ENCODE data around the gene SVOP. TPM values are rescaled to one million over a fixed set of nuclear protein-coding genes. Genes with fewer than 3 reads are reported as not detected.

Gene SVOP
- total and polyA plus RNA-seq, 2 donors from 2014 or later = 0.04 TPM; not detected in 1

DNA sequence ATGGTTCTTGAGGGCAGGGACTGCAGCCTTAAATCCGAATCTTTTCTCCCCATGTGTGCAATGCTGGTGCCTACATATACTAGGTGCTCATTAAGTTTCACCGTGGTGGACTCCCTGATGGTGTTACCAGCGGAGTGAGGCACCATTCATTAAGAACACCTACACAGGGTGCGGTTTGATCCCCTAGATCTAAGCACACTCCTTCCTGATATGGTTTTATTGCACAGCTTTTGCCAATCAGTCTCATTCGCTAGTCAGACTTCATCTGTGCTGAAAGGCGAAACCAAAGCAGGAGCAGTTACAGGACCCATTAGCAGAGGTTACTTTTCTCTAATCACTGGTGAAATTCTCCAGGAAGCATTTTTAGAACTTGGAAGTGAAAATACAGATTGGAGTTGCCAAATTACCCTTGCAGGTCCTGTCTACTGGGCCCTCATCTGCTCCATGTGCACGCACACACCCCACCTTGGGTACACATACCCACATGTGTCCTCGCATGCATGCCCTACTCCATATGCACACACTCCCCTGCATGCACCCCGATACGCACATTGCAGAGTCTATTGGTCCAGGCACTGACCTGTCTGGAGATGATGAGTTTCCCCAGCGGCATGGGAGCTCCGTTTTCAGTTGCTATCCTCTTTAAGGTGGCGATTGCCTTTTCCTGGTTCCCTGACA is 82.5 kb downstream of the SVOP start:
- TF ChIP-seq, protein P1, sequence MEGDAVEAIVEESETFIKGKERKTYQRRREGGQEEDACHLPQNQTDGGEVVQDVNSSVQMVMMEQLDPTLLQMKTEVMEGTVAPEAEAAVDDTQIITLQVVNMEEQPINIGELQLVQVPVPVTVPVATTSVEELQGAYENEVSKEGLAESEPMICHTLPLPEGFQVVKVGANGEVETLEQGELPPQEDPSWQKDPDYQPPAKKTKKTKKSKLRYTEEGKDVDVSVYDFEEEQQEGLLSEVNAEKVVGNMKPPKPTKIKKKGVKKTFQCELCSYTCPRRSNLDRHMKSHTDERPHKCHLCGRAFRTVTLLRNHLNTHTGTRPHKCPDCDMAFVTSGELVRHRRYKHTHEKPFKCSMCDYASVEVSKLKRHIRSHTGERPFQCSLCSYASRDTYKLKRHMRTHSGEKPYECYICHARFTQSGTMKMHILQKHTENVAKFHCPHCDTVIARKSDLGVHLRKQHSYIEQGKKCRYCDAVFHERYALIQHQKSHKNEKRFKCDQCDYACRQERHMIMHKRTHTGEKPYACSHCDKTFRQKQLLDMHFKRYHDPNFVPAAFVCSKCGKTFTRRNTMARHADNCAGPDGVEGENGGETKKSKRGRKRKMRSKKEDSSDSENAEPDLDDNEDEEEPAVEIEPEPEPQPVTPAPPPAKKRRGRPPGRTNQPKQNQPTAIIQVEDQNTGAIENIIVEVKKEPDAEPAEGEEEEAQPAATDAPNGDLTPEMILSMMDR (IDR thresholded peaks at IDR 0.05; ENCODE audit: borderline replicate concordance, extremely low read depth, insufficient read depth) = no peak
- DNase-seq = no peak
- no peaks in the 10 kb centered on the region for H3K36me3 ChIP-seq (ENCODE audit: control insufficient read depth in 2 of 3, insufficient read depth in 3 of 3, low read length in 3 of 3)
- no peak for FAIRE-seq
- no peak overlapping the region for H3K9ac ChIP-seq (ENCODE audit: low read length in 3 of 3)
- no peak overlapping the region for H3K4me3 ChIP-seq (ENCODE audit: low read length in 3 of 3)
- intact Hi-C loops (cut with DNase I) = no loop called here
- no peaks in the 10 kb centered on the region for H3K27me3 ChIP-seq (ENCODE audit: control insufficient read depth, insufficient read depth, low read length)
- H3K27ac ChIP-seq (ENCODE audit: low read depth in 2 of 2, low read length in 2 of 2) = no peak overlapping the region
- H3K9me3 ChIP-seq (ENCODE audit: control insufficient read depth in 2 of 3, insufficient read depth in 1 of 3, low read length in 3 of 3) = no peaks in the 10 kb centered on the region
- H3K4me1 ChIP-seq (ENCODE audit: control insufficient read depth in 2 of 3, insufficient read depth in 2 of 3, low read depth in 1 of 3, low read length in 3 of 3) = no peaks in the 10 kb centered on the region

DNA sequence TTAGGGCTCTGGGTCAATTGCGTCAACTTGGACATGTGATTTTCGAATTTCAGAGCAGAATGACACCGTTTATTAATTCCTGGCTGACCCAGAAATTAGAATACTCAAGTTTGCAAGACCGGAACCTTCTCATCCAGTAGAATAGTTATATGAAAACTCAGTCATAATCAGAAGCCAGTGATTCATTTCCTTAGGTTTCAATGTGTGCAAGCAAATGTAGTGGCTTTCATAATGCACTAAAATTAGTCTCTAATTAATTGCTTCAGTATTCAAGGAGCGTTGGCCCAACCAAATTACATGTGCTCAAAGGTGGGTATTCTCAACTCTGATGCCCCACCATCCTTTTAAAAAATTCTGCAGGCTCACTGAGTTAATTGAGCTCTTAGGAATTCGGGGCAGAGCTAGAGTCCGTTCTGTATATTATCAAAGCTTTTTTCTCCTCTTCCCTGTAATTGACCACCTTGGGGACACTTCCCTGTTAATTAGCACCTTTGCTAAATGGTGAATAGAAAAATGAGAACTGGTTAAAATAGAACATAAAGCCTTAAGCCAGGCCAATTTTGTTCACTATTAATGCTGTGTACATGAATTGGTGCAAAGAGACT is 85.6 kb downstream of the SVOP start:
- Histone ChIP-seq H3K27me3 (ENCODE audit: control insufficient read depth, insufficient read depth, low read length) (no peaks in the 10 kb centered on the region), H3K4me1 (ENCODE audit: control insufficient read depth in 2 of 3, insufficient read depth in 2 of 3, low read depth in 1 of 3, low read length in 3 of 3) (no peaks in the 10 kb centered on the region), H3K36me3 (ENCODE audit: control insufficient read depth in 2 of 3, insufficient read depth in 3 of 3, low read length in 3 of 3) (no peaks in the 10 kb centered on the region), H3K9me3 (ENCODE audit: control insufficient read depth in 2 of 3, insufficient read depth in 1 of 3, low read length in 3 of 3) (no peaks in the 10 kb centered on the region), H3K27ac (ENCODE audit: low read depth in 2 of 2, low read length in 2 of 2) (no peak overlapping the region), H3K4me3 (ENCODE audit: low read length in 3 of 3) (no peak overlapping the region), H3K9ac (ENCODE audit: low read length in 3 of 3) (no peak overlapping the region)
- intact Hi-C loops (cut with DNase I) = no loop called here
- DNase-seq = no peak
- FAIRE-seq = no peak
- TF ChIP-seq, protein P1 (IDR thresholded peaks at IDR 0.05; ENCODE audit: borderline replicate concordance, extremely low read depth, insufficient read depth) = no peak

DNA sequence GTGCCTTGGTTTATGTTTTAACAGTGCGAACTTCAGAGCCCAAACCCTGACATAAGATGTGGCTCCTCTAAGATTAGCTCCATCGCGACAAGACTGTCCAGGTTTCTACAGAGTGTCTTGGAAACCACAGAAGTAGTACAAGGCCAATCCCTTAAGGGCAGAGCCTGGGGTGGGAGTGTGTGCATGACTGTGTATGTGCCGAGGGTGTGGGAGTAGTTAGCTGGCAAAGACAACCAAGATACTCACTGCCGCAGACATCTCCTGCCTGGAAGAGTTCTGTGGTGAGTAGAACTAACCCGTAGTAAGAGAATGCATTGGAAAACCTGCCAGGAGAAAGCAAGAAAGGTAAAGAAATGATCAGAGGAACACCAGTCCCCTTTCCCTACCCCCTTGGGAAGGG is 86.9 kb downstream of the SVOP start:
- DNase-seq = no peak
- Histone ChIP-seq H3K27me3 (ENCODE audit: control insufficient read depth, insufficient read depth, low read length) (no peaks in the 10 kb centered on the region), H3K27ac (ENCODE audit: low read depth in 2 of 2, low read length in 2 of 2) (no peak overlapping the region), H3K36me3 (ENCODE audit: control insufficient read depth in 2 of 3, insufficient read depth in 3 of 3, low read length in 3 of 3) (no peaks in the 10 kb centered on the region), H3K4me3 (ENCODE audit: low read length in 3 of 3) (no peak overlapping the region), H3K4me1 (ENCODE audit: control insufficient read depth in 2 of 3, insufficient read depth in 2 of 3, low read depth in 1 of 3, low read length in 3 of 3) (no peaks in the 10 kb centered on the region), H3K9ac (ENCODE audit: low read length in 3 of 3) (no peak overlapping the region), H3K9me3 (ENCODE audit: control insufficient read depth in 2 of 3, insufficient read depth in 1 of 3, low read length in 3 of 3) (no peaks in the 10 kb centered on the region)
- intact Hi-C loops (cut with DNase I) = no loop called here
- TF ChIP-seq, protein P1 (IDR thresholded peaks at IDR 0.05; ENCODE audit: borderline replicate concordance, extremely low read depth, insufficient read depth) = no peak
- FAIRE-seq = no peak

All from kidney (tissue), 14 donors.